ENCODE results near the gene GALNT11.
"Not testable (repeated sequence)": the region's sequence is repeated elsewhere in the genome, so short reads cannot be mapped to it uniquely, and the experiment has no call there.

Gene GALNT11

DNA sequence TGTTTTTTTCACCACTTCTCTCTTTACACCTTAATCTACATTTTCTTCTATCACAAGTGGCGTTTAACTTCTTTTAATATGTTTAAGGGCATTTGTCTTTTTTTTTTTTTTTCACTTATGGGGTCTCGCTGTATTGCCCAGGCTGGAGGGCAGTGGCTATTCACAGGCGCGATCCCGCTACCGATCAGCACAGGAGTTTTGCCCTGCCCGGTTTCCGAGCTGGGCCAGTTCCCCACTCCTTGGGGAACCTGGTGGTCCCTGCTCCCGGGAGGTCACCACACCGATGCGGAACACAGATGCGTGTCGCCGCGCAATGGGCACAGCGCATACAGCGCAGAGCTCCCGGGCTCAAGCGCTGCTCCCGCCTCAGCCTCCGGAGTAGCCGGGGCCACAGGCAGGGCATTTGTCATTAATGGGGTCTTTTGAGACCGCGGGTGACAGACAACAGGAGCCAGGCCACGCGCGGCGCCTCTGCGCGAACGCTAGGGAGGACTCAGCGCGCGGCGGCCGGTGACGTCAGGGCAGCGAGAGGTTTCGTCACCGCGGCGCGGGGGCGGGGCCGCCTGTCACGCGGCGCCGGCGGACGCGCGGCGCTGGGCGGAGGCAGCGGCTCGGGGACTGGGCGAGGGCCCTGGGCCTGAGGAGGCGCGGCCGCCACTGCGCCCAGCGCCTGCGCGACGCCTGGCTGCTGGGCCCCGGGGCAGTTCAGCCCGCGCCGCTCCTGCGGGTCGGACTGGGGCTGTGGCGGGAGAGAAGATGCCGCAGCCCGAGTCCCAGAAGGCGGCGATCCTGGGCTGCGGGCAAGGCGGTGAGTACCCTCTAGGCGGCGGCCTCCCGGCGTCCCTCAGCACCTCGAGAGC lies at the start of gene GALNT11:
Gene GALNT11 (plus strand): TSS at position 598 of the 860 bp plus-strand sequence. CDS start 68,554 bp downstream, outside the sequence.
- no peak for FAIRE-seq

- no peak for FAIRE-seq
Observed at GRCh38 chr7:151978616-151979015, 46.9 kb upstream of the GALNT11 start.

DNA sequence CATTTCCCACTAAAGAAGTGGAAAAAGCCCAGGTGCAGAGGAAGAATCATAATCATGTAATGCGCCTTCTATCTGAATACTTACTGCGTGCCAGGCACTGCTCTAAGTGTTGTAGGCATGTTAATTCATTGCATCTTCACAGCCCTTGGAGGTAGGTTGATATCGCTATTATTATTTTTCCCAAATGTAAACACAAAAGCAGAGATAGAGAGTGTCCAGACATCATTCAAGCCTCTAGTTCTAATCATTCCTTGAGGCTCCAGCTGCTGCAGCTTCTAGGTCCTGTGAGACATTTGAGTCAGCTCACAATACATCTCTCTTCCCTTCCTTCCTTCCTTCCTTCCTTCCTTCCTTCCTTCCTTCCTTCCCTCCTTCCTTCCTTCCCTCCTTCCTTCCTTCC lies 44.3 kb upstream of the GALNT11 start:
- FAIRE-seq, result no peak

GRCh38 chr7:151982806-151983205 lies 42.7 kb upstream of the GALNT11 start:
- no peak for FAIRE-seq

- no peak for FAIRE-seq
Observed at GRCh38 chr7:151984612-151985011, 40.9 kb upstream of the GALNT11 start.

DNA sequence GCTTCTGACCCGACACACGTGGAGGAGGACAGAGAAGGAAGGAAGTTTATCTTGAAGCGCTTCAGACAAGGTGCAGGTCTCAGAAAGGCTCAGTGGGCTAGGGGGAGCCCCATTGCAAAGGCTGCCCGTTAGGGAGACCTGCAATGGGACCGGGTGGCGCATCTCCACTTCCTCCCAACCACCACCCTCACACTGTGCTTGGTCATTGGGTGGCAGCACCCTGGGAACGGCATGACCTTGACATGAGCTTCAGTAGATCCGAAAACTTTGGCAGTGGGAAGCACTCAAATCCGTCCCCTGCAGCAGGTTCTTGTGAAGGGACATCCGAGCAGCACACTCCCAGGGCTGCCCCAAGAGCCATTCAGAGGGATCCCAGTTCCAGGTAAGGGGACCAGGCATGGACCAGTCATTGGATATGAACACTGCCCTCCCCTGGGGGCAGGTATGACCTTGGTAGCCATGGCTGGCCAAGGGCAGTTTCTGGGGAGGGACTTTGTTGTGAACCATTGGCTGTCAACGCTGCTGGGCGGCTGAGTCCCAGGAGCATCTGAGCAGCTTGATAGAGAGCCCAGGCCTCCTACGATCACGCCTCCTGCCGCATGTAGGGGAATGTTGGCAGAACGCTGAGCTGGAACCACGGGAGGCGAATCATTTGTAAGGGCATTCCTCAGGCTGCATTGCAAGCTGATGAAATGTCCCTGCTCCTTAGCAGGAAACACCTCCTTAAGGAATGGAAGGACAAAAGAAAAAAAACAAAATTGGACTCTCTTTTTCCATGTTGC lies 37.5 kb upstream of the GALNT11 start:
- FAIRE-seq, result no peak

- no peak for FAIRE-seq
Observed at GRCh38 chr7:151992375-151992774, 33.1 kb upstream of the GALNT11 start.

- no peak for FAIRE-seq
Observed at GRCh38 chr7:151993977-151994676, 31.3 kb upstream of the GALNT11 start.

DNA sequence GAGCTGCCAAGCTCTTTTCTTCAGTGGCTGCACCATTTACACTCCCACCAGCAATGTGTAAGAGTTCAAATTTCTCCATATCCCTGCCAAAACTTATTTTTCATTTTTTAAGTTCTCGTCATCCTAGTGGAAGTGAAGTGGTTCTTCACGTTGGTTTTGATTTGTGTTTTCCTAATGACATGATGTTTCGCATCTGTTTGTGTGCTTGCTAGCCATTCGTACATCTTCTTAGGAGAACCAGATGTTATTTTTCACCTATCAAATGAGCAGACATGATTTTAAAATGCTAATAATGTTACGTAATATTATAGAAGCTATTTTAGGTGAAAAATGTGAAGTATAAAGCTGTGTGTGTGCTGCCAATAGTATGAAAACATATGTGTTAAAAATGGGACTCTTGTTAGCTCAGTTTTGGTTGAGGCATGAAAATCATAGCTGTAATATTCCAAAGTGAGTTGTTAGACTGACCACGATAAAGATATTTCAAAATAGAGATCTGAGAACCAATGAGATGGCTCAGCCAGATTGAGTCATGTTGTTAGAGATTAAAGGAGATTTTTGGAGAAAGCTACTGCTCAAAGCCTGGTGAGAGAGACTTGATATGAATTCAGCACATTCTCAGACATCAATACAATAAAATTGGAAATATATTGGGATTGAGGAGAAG lies 25.9 kb upstream of the GALNT11 start:
- FAIRE-seq, result no peak

GRCh38 chr7:152000191-152000590 lies 25.3 kb upstream of the GALNT11 start:
- no peak for FAIRE-seq

DNA sequence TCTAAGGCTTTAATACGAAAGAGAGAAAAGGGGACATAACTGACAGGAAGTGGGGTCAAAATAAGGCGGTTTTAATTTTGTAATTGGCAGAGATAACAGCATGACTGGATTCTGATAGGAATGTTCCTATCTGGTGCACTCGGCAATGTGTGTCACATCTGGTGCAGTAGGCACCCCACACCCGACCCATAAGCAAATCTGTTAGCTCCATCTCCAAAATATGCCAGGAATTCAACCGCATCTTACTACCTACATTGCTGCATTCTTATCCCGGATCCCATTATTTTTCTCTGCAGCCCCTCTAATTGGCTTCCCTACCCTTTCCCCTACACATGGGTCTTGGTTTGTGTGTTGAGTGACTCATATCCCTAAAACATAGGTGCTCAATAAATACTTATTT lies 19.1 kb upstream of the GALNT11 start:
- FAIRE-seq, result no peak

- no peak for FAIRE-seq
Observed at GRCh38 chr7:152011860-152012259, 13.6 kb upstream of the GALNT11 start.

GRCh38 chr7:152013230-152013629 lies 12.2 kb upstream of the GALNT11 start:
- no peak for FAIRE-seq

- no peak for FAIRE-seq
Observed at GRCh38 chr7:152013974-152014373, 11.5 kb upstream of the GALNT11 start.

DNA sequence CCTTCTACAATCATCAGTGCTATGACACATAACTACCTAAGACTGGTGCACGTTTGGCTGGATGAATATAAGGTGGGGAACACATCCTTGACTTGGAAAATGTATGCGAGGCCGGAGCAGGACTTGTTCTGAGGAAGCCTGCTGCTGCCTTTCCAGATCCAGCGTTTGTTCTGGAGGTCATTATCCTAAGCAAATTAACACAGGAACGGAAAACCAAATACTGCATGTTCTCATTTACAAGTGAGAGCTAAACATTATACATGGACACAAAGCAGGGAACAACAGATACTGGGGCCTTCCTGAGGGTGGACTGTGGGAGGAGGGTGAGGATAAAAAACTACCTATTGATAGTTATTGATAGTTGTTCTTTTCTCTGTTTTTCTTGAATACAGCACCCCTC lies 10.8 kb upstream of the GALNT11 start:
- no peak for FAIRE-seq

- no peak for FAIRE-seq
Observed at GRCh38 chr7:152015600-152015999, 9.9 kb upstream of the GALNT11 start.

- FAIRE-seq, result no peak
Observed at GRCh38 chr7:152016947-152017346, 8.5 kb upstream of the GALNT11 start.

DNA sequence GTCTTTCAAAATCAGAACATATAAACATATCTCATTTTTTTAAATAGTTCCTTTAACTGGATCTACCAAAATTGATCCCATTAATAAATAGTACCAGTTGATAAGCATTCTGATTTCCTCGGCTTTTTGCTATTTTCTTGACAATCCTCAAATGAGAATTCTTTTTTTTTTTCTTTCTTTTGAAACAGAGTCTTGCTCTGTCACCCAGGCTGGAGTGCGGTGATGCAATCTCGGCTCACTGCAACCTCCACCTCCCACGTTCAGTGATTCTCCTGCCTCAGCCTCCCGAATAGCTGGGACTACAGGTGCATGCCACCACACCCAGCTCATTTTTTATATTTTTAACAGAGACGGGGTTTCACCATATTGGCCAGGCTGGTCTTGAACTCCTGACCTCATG lies 7.8 kb upstream of the GALNT11 start:
- not testable (repeated sequence) for FAIRE-seq

- FAIRE-seq, result not testable (repeated sequence)
Observed at GRCh38 chr7:152021740-152022139, 3.7 kb upstream of the GALNT11 start.

GRCh38 chr7:152025937-152026890 lies 740 bp downstream of the GALNT11 start:
- FAIRE-seq, result no peak
